Glomerular visceral epithelial cell (primary cell): ENCODE measurements around the gene SLC25A1.
"Not testable (repeated sequence)": the region's sequence is repeated elsewhere in the genome, so short reads cannot be mapped to it uniquely, and the experiment has no call there.

Source experiments
- DNase-seq: peaks from one replicate; pipeline ENCODE4 v3.0.0-alpha.2; 2016; ENCODE audit errors: extremely low spot score

The SLC25A1 gene

GRCh38 chr22:19206287-19206686, 27.8 kb upstream of the SLC25A1 start:
- DNase-seq, result no peak

GRCh38 chr22:19204640-19205039, 26.1 kb upstream of the SLC25A1 start:
- DNase-seq, result no peak

GRCh38 chr22:19203834-19204233, 25.3 kb upstream of the SLC25A1 start:
- no peak for DNase-seq

- DNase-seq, result not testable (repeated sequence)
These were observed 24.3 kb upstream of the SLC25A1 start for GRCh38 chr22:19202799-19203186.

GRCh38 chr22:19201869-19202798, 23.6 kb upstream of the SLC25A1 start:
- DNase-seq, result no peak

GRCh38 chr22:19201130-19201868, 22.8 kb upstream of the SLC25A1 start:
- DNase-seq, result no peak

GRCh38 chr22:19199479-19199878, 20.9 kb upstream of the SLC25A1 start:
- DNase-seq, result no peak

- DNase-seq, result no peak
These were observed 19.7 kb upstream of the SLC25A1 start for GRCh38 chr22:19197997-19198865.

- DNase-seq, result no peak
These were observed 18.5 kb upstream of the SLC25A1 start for GRCh38 chr22:19196841-19197612.

GRCh38 chr22:19195796-19196731, 17.5 kb upstream of the SLC25A1 start:
- no peak for DNase-seq

GRCh38 chr22:19194766-19195536, 16.4 kb upstream of the SLC25A1 start:
- no peak for DNase-seq

- no peak for DNase-seq
These were observed 15.3 kb upstream of the SLC25A1 start for GRCh38 chr22:19193879-19194278.

- DNase-seq, result no peak
These were observed 9.4 kb upstream of the SLC25A1 start for GRCh38 chr22:19187716-19188563.

- no peak for DNase-seq
These were observed 5.9 kb upstream of the SLC25A1 start for GRCh38 chr22:19184276-19184997.

GRCh38 chr22:19183216-19183615, 4.7 kb upstream of the SLC25A1 start:
- no peak for DNase-seq

- DNase-seq, result no peak
These were observed 4.1 kb upstream of the SLC25A1 start for GRCh38 chr22:19182472-19183157.
